T-helper 17 cell (primary cell): ENCODE data around the gene TECTB. TPM values are rescaled to one million over a fixed set of nuclear protein-coding genes. Genes with fewer than 3 reads are reported as not detected.

Source experiments
- ATAC-seq: fragments of 150-1000 bp; cut with Tn5 transposase; 2 replicates; pipeline ENCODE4 v1.10.0; 2021; ENCODE audit warnings: mild to moderate bottlenecking, moderate library complexity
- DNase-seq, 3 donors: peaks; one replicate each; pipeline versions ENCODE4 v3.0.0 to v3.0.0-alpha.2; 2020 to 2021
- H3K9me3 ChIP-seq: one replicate; pipeline ENCODE4 v1.7.0; 2013; ENCODE audit warnings: low read length, mild to moderate bottlenecking; ENCODE audit not compliant: control insufficient read depth, poor library complexity, severe bottlenecking
- H3K27ac Mint-ChIP-seq: one replicate; pipeline ENCODE4 v1.8.0; 2022; ENCODE audit warnings: mild to moderate bottlenecking, moderate library complexity, mixed read lengths
- H3K27me3 Mint-ChIP-seq: one replicate; pipeline ENCODE4 v1.8.0; 2022; ENCODE audit warnings: mixed read lengths
- H3K36me3 Mint-ChIP-seq: one replicate; pipeline ENCODE4 v1.8.0; 2022; ENCODE audit warnings: low read depth, mixed read lengths
- H3K4me1 Mint-ChIP-seq: one replicate; pipeline ENCODE4 v1.8.0; 2022; ENCODE audit warnings: mild to moderate bottlenecking, mixed read lengths
- H3K4me3 Mint-ChIP-seq: one replicate; pipeline ENCODE4 v1.8.0; 2022; ENCODE audit warnings: mild to moderate bottlenecking, moderate library complexity, mixed read lengths
- total RNA-seq, 4 donors: library from RNA in 2 of 4; stranded (reverse) in 2 of 4; gene quantifications; one replicate each; pipeline ENCODE4 v1.2.3 and lab custom pipeline; 2022 to 2026

Gene TECTB
- total RNA-seq, 2 donors from 2014 or later = not detected

DNA sequence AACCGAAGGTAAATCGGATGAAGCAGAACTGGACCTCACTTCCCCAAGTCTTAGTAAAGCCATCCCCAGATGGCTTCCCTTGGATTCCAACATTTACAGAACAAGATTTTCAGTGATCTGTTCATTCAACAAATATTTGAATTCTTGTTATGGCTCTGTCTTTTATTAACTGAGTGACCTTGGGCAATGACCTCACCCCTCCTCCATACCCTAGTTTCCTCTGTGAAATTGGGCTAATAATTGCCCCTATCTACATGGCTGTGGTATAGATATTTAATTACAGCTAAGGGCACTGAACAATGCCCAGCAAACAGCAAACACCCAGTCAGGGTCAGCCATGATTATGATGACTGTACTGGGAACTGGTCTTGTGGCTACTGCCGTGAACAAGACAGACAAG lies 19.1 kb downstream of the TECTB start:
- H3K36me3 Mint-ChIP-seq = no peaks in the 10 kb centered on the region
- no peak for DNase-seq
- H3K27ac Mint-ChIP-seq = no peak overlapping the region
- ATAC-seq = no peak
- no peak overlapping the region for H3K4me3 Mint-ChIP-seq
- no peaks in the 10 kb centered on the region for H3K9me3 ChIP-seq
- H3K4me1 Mint-ChIP-seq = no peaks in the 10 kb centered on the region
- peaks cover 39% of the 10 kb centered on the region for H3K27me3 Mint-ChIP-seq

DNA sequence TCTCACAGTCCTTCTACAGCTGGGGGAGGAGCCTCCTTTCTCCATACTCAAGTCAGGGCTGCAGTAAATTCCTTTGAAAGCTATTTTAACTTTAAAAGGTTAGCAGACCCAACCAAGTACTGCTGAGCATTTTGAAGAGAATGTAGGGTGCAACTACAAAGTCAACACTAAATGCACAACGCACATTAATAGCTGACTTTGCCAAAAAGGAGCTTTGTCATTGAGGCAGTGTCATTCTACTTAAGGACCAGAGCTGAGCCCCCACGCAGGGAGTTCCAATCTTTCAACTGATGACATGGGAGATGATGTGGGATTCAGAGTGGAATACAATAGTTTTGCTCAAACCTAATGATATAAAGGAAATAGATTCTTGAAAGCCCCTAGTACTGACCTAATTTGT lies 20.3 kb downstream of the TECTB start:
- no peak overlapping the region for H3K4me3 Mint-ChIP-seq
- ATAC-seq (no peak), DNase-seq (no peak)
- H3K36me3 Mint-ChIP-seq = no peaks in the 10 kb centered on the region
- H3K9me3 ChIP-seq = no peaks in the 10 kb centered on the region
- peaks cover 36% of the 10 kb centered on the region for H3K27me3 Mint-ChIP-seq
- peaks cover 4% of the 10 kb centered on the region for H3K4me1 Mint-ChIP-seq
- H3K27ac Mint-ChIP-seq = no peak overlapping the region

DNA sequence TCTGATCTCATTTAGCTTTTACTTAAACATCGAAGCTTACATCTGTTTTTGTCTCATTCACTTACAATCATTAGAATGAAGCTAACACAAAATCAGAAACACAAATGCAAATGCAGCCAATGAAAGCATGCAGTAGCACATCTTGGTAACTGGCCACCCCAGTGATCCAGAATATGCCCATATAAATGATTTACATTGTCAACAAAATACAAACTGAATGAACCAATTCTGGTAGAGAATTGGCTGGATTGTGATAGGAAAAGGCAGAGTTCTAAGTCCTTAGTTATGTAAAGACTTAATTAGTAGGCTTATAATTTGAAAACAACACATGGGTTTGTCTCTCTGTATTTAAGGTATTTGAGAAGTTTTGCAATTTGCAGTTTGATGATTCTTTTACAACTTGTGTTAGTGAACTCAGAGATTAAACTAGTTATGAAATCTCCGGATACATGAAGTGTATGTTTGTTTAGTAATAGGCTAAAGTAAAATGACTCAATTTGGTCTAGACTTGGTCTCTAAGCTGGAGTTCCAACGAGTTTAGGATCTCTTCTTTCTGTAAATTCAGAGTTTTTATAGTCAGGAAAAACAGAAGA lies 21.2 kb downstream of the TECTB start:
- Mint-ChIP-seq H3K27me3 (peaks cover 31% of the 10 kb centered on the region), H3K27ac (no peak overlapping the region), H3K36me3 (no peaks in the 10 kb centered on the region), H3K4me3 (no peak overlapping the region), H3K4me1 (peaks cover 4% of the 10 kb centered on the region)
- H3K9me3 ChIP-seq = no peaks in the 10 kb centered on the region
- DNase-seq (no peak), ATAC-seq (no peak)

DNA sequence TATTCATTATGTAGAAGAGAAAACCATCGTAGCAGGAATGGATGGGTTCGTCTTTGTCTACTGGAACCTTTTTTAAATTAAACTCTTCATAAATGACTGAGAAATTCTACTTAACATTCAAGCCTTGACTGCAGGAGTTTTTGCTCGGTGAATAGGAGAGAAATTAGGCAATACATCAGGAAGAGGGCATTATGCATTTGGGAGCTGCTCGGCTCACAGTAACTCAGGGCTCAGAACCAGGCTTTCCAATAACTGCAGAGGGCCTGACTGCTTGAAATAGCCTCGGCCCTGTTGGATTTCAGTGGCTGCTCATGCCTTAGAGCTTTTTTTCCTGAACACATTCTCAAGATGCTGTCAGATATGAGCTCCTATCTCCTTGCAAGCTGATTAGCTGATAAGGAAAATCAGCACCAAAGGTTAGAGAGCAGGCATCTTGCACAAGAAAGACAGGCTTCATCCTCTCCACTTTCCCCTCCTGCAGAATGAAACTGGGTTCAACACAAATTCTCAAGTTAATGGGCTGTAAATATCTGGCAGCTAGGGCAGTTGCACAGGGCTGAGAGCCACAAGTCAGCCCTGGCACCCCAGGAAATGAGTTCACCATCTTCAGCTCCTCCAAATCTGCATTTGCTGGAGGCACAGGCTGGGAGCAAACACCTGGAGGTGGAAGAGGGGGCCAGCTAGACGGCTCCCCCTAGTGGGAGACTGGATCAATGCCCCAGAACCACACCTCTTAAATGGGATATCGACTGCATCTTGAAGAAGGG lies 24.3 kb downstream of the TECTB start:
- ATAC-seq (peak; percentile 52), DNase-seq (peak in 1 of 3 donors; percentile 10)
- H3K4me3 Mint-ChIP-seq = no peak overlapping the region
- H3K36me3 Mint-ChIP-seq = no peaks in the 10 kb centered on the region
- peaks cover 4% of the 10 kb centered on the region for H3K4me1 Mint-ChIP-seq
- H3K9me3 ChIP-seq = no peaks in the 10 kb centered on the region
- peaks cover 42% of the 10 kb centered on the region for H3K27me3 Mint-ChIP-seq
- H3K27ac Mint-ChIP-seq = no peak overlapping the region

DNA sequence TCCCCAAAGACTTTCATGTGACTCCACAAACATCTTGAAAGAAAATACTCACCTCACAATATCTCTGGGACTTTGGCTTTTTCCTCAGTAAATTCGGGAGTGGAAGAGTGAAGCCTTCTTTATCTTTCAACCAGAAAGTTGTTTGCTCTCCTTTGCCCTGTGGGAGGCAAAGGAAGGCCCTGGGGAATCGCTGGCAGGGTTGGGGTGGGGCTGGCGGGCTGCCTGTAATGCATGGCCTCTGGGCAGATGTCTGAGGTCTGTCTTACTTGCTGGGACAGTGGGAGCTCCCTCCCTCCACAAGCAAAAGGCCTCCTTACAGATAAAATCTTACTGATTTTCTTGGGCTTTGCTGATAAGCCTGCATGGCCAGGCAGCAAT lies 24.9 kb downstream of the TECTB start:
- Mint-ChIP-seq H3K4me3 (no peak overlapping the region), H3K36me3 (no peaks in the 10 kb centered on the region), H3K27ac (no peak overlapping the region), H3K4me1 (peaks cover 4% of the 10 kb centered on the region), H3K27me3 (peaks cover 47% of the 10 kb centered on the region)
- ATAC-seq (no peak), DNase-seq (no peak)
- H3K9me3 ChIP-seq = no peaks in the 10 kb centered on the region

DNA sequence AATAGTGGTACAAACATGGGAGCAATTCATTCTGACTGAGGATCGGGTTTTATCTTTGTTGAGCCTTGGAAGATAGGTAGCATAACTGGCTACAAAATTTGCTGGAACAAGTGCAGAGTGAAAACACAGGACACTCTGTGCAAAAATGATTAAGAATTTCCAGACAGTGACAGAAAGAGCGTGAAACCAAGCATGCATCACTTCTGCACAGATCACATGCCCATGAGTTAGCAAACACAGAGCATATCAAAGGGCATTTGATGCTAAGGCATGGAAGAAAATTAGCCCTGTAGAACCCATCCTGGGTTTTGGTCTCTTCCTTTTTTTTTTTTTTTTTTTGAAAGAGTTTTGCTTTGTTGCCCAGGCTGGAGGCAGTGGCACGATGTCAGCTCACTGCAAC lies 28.3 kb downstream of the TECTB start:
- Mint-ChIP-seq H3K4me3 (no peak overlapping the region), H3K4me1 (peaks cover 4% of the 10 kb centered on the region), H3K27me3 (peaks cover 61% of the 10 kb centered on the region), H3K27ac (no peak overlapping the region), H3K36me3 (no peaks in the 10 kb centered on the region)
- DNase-seq (no peak), ATAC-seq (no peak)
- H3K9me3 ChIP-seq = no peaks in the 10 kb centered on the region

DNA sequence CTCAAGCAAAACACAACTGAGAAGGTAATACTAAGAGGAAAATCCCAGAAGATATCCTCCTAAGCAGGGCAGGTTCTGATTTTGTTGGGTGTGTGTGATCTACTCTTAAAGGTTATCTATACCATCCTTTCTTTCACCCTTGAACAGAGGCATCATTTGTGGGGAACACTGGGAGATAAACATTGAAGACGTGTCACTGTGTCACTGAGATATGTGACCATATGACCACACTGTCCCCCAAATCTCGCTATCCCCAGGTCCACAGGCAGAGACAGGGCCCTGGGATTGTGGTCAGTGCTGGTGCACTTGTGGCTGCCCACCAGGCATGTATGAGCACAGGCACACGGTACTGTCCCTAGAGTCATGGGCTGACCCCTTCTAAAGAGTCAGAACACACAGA lies 30.0 kb downstream of the TECTB start:
- DNase-seq (no peak), ATAC-seq (no peak)
- no peak overlapping the region for H3K4me3 Mint-ChIP-seq
- H3K36me3 Mint-ChIP-seq = peaks cover 3% of the 10 kb centered on the region
- peak overlapping the region; percentile 16 for H3K27ac Mint-ChIP-seq
- peaks cover 57% of the 10 kb centered on the region for H3K27me3 Mint-ChIP-seq
- no peaks in the 10 kb centered on the region for H3K9me3 ChIP-seq
- no peaks in the 10 kb centered on the region for H3K4me1 Mint-ChIP-seq

DNA sequence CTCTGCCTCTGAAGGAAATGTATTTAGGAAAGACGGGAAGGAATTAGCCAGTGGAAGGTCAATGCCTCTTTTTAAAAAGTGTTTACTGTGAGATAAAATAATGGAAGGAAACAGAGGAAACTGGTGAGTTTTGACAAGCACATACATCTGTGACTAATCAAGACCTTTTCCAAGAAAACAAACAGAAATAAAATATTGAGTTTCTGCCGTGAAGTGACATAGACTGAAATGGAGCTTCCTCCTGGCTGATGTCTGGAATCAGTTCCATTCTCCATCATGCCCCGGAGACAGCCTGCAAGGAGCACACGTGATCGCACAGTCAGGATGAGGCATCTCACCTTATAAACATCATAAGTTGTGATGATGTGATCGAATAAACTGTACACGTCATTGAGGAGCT lies 30.7 kb downstream of the TECTB start:
- no peak overlapping the region for H3K4me3 Mint-ChIP-seq
- ATAC-seq = no peak

DNA sequence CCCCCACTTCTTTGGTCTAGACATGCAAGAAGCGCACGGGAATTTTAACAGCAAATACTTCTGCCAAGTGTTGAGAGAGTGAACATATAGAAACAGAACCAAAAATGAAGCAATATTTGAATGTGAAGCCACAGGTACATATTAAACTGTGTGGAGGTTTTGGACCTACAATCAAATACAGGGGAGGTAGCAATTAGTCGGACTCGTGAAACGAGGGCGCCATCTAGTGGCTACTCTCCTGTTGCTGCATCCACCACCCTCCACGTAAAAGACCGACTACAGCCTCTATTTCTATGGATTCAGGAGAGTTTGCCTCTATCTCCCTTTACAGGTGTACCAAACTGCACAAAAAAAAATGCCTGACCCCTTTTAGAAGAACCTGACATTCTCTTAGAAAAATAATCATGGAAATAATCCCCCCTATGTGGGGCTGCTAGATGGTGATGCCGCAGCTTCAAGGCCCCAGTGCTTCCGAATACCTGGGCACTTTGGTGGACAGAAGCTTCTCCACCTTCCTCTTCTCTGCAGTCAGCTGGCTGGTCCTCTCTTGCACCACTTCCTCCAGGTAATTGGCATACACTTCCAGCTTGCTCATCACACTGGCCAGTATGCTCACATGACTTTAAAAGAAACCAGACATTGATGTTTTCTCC lies 31.7 kb downstream of the TECTB start:
- DNase-seq (peak; percentile 44 to 60 (median 57)), ATAC-seq (peak; percentile 81)
- no peaks in the 10 kb centered on the region for H3K9me3 ChIP-seq
- Mint-ChIP-seq H3K27me3 (peaks cover 75% of the 10 kb centered on the region), H3K27ac (no peak overlapping the region), H3K36me3 (peaks cover 3% of the 10 kb centered on the region), H3K4me3 (no peak overlapping the region), H3K4me1 (peaks cover 2% of the 10 kb centered on the region)

More for the DNA sequence above, 30.7 kb downstream of the TECTB start:
- H3K9me3 ChIP-seq = no peaks in the 10 kb centered on the region
- peaks cover 3% of the 10 kb centered on the region for H3K36me3 Mint-ChIP-seq
- no peak for DNase-seq
- no peak overlapping the region for H3K27ac Mint-ChIP-seq
- H3K27me3 Mint-ChIP-seq = peaks cover 64% of the 10 kb centered on the region
- no peaks in the 10 kb centered on the region for H3K4me1 Mint-ChIP-seq

DNA sequence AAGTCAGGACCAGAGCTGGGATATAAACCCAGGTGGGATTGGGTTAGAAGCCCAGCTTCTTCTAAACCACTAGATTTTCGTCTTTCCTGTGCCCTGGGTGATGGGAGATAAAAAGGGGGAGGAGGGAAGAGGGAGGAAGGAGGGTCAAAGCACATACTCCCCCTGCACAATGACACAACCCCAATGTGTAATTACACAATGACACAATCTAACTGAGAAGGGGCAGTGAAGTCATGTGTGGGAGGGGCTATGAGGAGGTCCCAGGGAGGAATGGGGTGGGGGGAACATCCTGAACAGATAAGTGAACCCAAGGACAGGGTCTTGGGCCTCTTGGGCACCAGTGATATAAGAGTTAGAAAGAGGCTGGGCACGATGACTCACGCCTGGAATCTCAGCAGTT lies 44.5 kb downstream of the TECTB start:
- H3K4me3 Mint-ChIP-seq = no peak overlapping the region

DNA sequence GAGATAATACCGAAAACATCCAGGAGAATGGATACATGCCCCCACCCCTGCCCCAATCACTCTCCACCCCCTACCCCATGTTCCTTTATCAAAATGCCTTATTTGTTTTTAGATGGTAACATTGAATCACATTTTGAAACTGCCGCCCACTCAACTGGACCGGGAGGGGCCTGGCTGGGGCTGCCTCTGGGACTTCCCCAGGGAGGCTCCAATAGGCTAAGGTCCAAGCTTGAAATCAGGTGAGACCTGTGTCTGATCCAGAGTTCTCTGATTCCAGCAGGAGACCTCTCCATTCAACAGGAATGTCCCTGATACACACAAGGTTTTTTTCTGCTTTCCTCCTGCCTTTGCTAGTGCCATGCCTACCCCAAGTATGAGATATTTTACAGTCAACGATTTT lies 47.0 kb downstream of the TECTB start:
- ATAC-seq (no peak), DNase-seq (no peak)
- no peaks in the 10 kb centered on the region for H3K36me3 Mint-ChIP-seq
- H3K27me3 Mint-ChIP-seq = peaks cover 15% of the 10 kb centered on the region
- no peak overlapping the region for H3K27ac Mint-ChIP-seq
- peaks cover 4% of the 10 kb centered on the region for H3K4me1 Mint-ChIP-seq
- H3K4me3 Mint-ChIP-seq = no peak overlapping the region
- no peaks in the 10 kb centered on the region for H3K9me3 ChIP-seq

More for the DNA sequence above, 44.5 kb downstream of the TECTB start:
- no peaks in the 10 kb centered on the region for H3K9me3 ChIP-seq
- no peak for DNase-seq
- peaks cover 4% of the 10 kb centered on the region for H3K4me1 Mint-ChIP-seq
- H3K36me3 Mint-ChIP-seq = peaks cover 2% of the 10 kb centered on the region
- no peak for ATAC-seq
- H3K27me3 Mint-ChIP-seq = peaks cover 22% of the 10 kb centered on the region
- H3K27ac Mint-ChIP-seq = no peak overlapping the region

DNA sequence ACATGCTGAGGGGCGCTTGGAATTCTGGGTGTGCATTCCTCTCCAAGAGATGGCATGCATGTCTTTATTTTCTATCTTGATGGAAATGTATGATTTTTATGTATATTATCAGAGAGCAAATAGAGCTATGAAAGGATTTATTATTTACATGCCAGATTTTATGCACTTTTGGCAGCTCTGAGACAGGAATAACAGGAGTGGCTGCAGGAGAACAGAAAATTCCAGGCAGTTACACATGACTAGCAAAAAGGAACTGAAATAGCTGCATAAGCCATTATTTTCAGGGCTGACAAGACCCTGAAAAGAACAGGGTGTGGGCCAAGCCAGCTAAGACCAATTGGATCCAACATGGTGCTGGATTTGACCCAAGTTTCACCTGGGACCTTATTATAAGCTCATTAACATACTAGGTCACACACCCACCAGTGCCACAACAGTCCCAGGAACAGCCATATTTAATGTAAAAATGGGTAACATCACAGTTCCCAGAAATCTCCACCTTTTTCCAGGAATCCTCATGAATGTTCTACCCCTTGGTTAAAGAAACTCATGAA lies 47.5 kb downstream of the TECTB start:
- Mint-ChIP-seq H3K4me1 (peaks cover 7% of the 10 kb centered on the region), H3K4me3 (no peak overlapping the region), H3K36me3 (no peaks in the 10 kb centered on the region), H3K27me3 (peaks cover 15% of the 10 kb centered on the region), H3K27ac (peak overlapping the region; percentile 22)
- H3K9me3 ChIP-seq = no peaks in the 10 kb centered on the region
- ATAC-seq (no peak), DNase-seq (no peak)

DNA sequence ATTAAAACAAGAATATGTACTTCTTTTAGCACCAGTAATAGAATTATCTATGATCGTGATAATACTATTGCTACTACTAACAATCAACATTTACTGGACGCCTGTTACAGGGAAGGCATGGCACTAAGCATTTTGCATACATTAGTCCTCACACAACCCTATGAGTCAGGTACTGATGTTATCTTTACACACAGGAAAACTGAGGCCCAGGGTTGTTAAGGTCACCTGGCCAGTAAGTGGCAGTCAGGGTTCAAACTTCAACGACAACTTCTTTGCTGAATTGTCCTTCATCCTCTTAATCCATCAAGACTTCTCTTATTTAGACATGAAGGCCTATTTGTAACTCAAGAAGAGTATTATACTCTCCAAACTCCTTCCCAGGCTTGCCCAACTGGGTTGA lies 48.8 kb downstream of the TECTB start:
- no peak overlapping the region for H3K27ac Mint-ChIP-seq
- H3K9me3 ChIP-seq = no peaks in the 10 kb centered on the region
- DNase-seq (no peak), ATAC-seq (no peak)
- H3K4me3 Mint-ChIP-seq = no peak overlapping the region
- H3K36me3 Mint-ChIP-seq = no peaks in the 10 kb centered on the region
- H3K27me3 Mint-ChIP-seq = peaks cover 14% of the 10 kb centered on the region
- peaks cover 10% of the 10 kb centered on the region for H3K4me1 Mint-ChIP-seq
